GM23338 (cell line): ENCODE data around the gene CAPG. TPM values are rescaled to one million over a fixed set of nuclear protein-coding genes. Genes with fewer than 3 reads are reported as not detected.

Source experiments
- ATAC-seq: fragments of 200-7000 bp; cut with Tn5 transposase; 3 replicates; pipeline ENCODE4 v1.9.1; 2020
- DNase-seq: peaks from one replicate; pipeline ENCODE4 v3.0.0-alpha.2; 2015; ENCODE audit warnings: low spot score
- H2AFZ ChIP-seq: fragments of 200-600 bp; sonication (generic); 2 replicates; pipeline ENCODE4 v1.8.0; 2016; ENCODE audit warnings: antibody characterized with exemption, mild to moderate bottlenecking, moderate library complexity
- H3F3A ChIP-seq: fragments of 200-600 bp; sonication (generic); replicated peaks from 2 replicates; pipeline ENCODE4 v1.8.0; 2017; ENCODE audit warnings: antibody characterized with exemption, mixed run types, low read depth
- H3K27ac ChIP-seq: fragments of 200-600 bp; sonication (generic); 2 replicates; pipeline ENCODE4 v1.6.1; 2016; ENCODE audit warnings: low read depth
- H3K27me3 ChIP-seq: fragments of 200-600 bp; sonication (generic); 2 replicates; pipeline ENCODE4 v1.8.0; 2016; ENCODE audit warnings: mild to moderate bottlenecking, mixed run types, moderate library complexity; ENCODE audit not compliant: insufficient read depth
- H3K36me3 ChIP-seq: fragments of 200-600 bp; sonication (generic); 2 replicates; pipeline ENCODE4 v1.8.0; 2016; ENCODE audit warnings: mild to moderate bottlenecking; ENCODE audit not compliant: insufficient read depth
- H3K4me1 ChIP-seq: fragments of 200-600 bp; sonication (generic); 2 replicates; pipeline ENCODE4 v1.8.0; 2016; ENCODE audit warnings: mild to moderate bottlenecking, moderate library complexity; ENCODE audit not compliant: insufficient read depth
- H3K4me2 ChIP-seq: fragments of 200-600 bp; sonication (generic); 2 replicates; pipeline ENCODE4 v1.7.1; 2017; ENCODE audit warnings: mixed run types
- H3K4me3 ChIP-seq: fragments of 200-600 bp; sonication (generic); 2 replicates; pipeline ENCODE4 v1.6.1; 2016; ENCODE audit warnings: mixed run types
- H3K79me2 ChIP-seq: fragments of 200-600 bp; sonication (generic); replicated peaks from 2 replicates; pipeline ENCODE4 v1.8.0; 2017; ENCODE audit warnings: mild to moderate bottlenecking; ENCODE audit not compliant: insufficient read depth
- H3K9me2 ChIP-seq: fragments of 200-600 bp; sonication (generic); 2 replicates; pipeline ENCODE4 v1.8.0; 2017; ENCODE audit not compliant: insufficient read depth
- H4K20me1 ChIP-seq: fragments of 200-600 bp; sonication (generic); replicated peaks from 2 replicates; pipeline ENCODE4 v1.8.0; 2017; ENCODE audit warnings: mild to moderate bottlenecking; ENCODE audit not compliant: insufficient read depth
- H3K27ac Mint-ChIP-seq: 2 replicates; pipeline ENCODE4 v1.8.0; 2020; ENCODE audit warnings: inconsistent platforms, mild to moderate bottlenecking, moderate library complexity, mixed read lengths
- H3K27me3 Mint-ChIP-seq: 3 replicates; pipeline ENCODE4 v1.8.0; 2022; ENCODE audit warnings: low read depth, mild to moderate bottlenecking, moderate library complexity, mixed read lengths, inconsistent platforms; ENCODE audit not compliant: insufficient read depth, poor library complexity
- H3K36me3 Mint-ChIP-seq: 3 replicates; pipeline ENCODE4 v1.8.0; 2021; ENCODE audit warnings: low read depth, mild to moderate bottlenecking, inconsistent platforms, moderate library complexity, mixed read lengths
- H3K4me1 Mint-ChIP-seq: 3 replicates; pipeline ENCODE4 v1.8.0; 2020; ENCODE audit warnings: mild to moderate bottlenecking, inconsistent platforms, mixed read lengths
- H3K4me3 Mint-ChIP-seq: 3 replicates; pipeline ENCODE4 v1.8.0; 2021; ENCODE audit warnings: moderate library complexity, mild to moderate bottlenecking, inconsistent platforms, mixed read lengths
- H3K9me3 Mint-ChIP-seq: 3 replicates; pipeline ENCODE4 v1.8.0; 2020; ENCODE audit warnings: moderate library complexity, mild to moderate bottlenecking, inconsistent platforms, mixed read lengths
- ETS1 ChIP-seq: IDR thresholded peaks from 2 replicates; pipeline ENCODE4 v1.6.1; 2016; ENCODE audit warnings: antibody characterized with exemption
- EZH2 ChIP-seq: fragments of 200-600 bp; sonication (generic); IDR thresholded peaks from one replicate; pipeline ENCODE4 v1.8.0; 2017; ENCODE audit warnings: antibody characterized with exemption, mild to moderate bottlenecking, low read depth; ENCODE audit not compliant: unreplicated experiment
- EZH2phosphoT487 ChIP-seq: fragments of 200-600 bp; sonication (generic); IDR thresholded peaks from one replicate; pipeline ENCODE4 v1.8.1; 2018; ENCODE audit warnings: antibody characterized with exemption; ENCODE audit not compliant: unreplicated experiment
- NANOG ChIP-seq: IDR thresholded peaks from 2 replicates; pipeline ENCODE4 v1.6.1; 2016; ENCODE audit warnings: antibody characterized with exemption, borderline replicate concordance
- POLR2AphosphoS5 ChIP-seq: IDR thresholded peaks from 2 replicates; pipeline ENCODE4 v1.6.1; 2016; ENCODE audit warnings: antibody characterized with exemption, low read depth
- REST ChIP-seq: IDR thresholded peaks from one replicate; pipeline ENCODE4 v1.6.1; 2018; ENCODE audit warnings: antibody characterized with exemption; ENCODE audit not compliant: unreplicated experiment
- STAT1 ChIP-seq: IDR thresholded peaks from one replicate; pipeline ENCODE4 v1.6.1; 2016; ENCODE audit warnings: antibody characterized with exemption; ENCODE audit not compliant: unreplicated experiment
- ZNF114 ChIP-seq: fragments of 250-450 bp; sonication (Bioruptor Pico); IDR thresholded peaks from 2 replicates; pipeline ENCODE4 v1.5.0; 2020; ENCODE audit warnings: mild to moderate bottlenecking, moderate library complexity
- ZNF331 ChIP-seq: fragments of 250-450 bp; sonication (Bioruptor Pico); IDR thresholded peaks from 2 replicates; pipeline ENCODE4 v1.5.0; 2020; ENCODE audit warnings: low read depth, mild to moderate bottlenecking, moderate library complexity
- polyA plus RNA-seq: library from polyadenylated mRNA; unstranded; fragments of >200 nt; fragmentation: Nextera tagmentation; extraction: Ambion mirVana; gene quantifications from 2 replicates; pipeline ENCODE4 v1.2.1, GENCODE V29; 2016
- total RNA-seq: library from RNA; depleted of rRNA; stranded (reverse); fragments of >200 nt; shearing (Covaris generic); gene quantifications from 2 replicates; pipeline ENCODE4 v1.2.3, GENCODE V29; 2014
- TF ChIP-seq, protein P1 (sequence below): fragments of 250-450 bp; sonication (Bioruptor Pico); IDR thresholded peaks from 2 replicates; pipeline ENCODE4 v1.5.0; 2020; ENCODE audit warnings: mild to moderate bottlenecking, moderate library complexity

CAPG gene
- total and polyA plus RNA-seq, 2 experiments from 2014 or later, result 88.7 to 104 TPM

GRCh38 chr2:85355073-85355410 lies 55.1 kb downstream of the CAPG start:
- ATAC-seq, result no peak; the same call in 2 of the 3 replicates
- H3K36me3 Mint-ChIP-seq, result peaks cover 8% of the 10 kb centered on the region
- no peak overlapping the region for H3K27ac ChIP-seq

DNA sequence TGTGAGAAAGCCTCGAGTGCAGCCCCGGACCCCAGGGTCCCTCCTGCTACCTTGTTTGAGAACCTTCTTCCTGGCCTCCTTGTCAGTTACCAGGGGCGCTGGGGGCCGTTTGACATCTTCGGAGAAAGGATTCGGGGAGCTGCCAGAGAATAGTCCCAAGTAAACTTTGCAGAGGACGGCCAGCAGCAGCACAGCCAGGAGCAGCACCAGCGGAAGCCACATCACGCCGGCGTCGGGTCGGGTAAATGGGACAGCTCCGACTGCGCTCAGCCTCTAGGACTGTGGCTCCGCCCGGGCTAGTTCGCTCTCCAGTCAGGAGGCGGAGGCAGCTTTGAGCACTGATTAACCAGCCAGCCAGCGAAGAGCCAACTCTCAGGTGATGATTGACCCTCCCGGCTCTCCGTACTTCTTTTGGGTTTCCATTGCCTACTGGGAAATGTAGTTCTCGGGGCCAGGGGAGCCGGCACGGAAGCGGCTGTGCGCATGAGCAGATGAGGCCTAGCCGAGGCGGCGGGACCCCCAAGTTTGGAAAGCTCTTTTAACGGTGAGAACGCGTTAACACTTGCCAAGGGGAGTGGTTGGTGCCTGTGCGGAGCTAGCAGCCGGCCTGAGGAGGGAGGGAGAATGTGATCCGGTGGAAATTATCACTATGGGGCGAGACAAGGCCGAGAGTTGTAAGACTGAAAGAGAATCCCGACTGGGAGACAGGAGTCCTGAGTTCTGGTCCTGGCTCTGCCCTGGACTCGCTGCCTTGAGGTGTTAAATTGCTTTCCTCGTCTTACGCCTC lies 55.7 kb downstream of the CAPG start, which contains the start of the genes ELMOD3 and RETSAT:
TSS of gene ELMOD3 (plus strand) at position 484 of the 787 bp plus-strand sequence. CDS start 2,430 bp downstream, outside the sequence.
TSS of gene RETSAT (minus strand) at position 243 of the 787 bp plus-strand sequence. CDS start at position 222, 21 bp downstream.
- no peaks in the 10 kb centered on the region for H3K79me2 ChIP-seq
- Mint-ChIP-seq H3K36me3 (peaks cover 14% of the 10 kb centered on the region), H3K4me3 (peak within 1 kb of the TSS; percentile 97), H3K27me3 (peaks cover 6% of the 10 kb centered on the region), H3K4me1 (peaks cover 15% of the 10 kb centered on the region), H3K27ac (peak within 1 kb of the TSS; percentile 91), H3K9me3 (no peaks in the 10 kb centered on the region)
- TF ChIP-seq REST, result peak; percentile 24
- peak; percentile 95 for TF ChIP-seq ETS1
- TF ChIP-seq ZNF114 (CRISPR knock-in tag), result no peak
- no peak for TF ChIP-seq NANOG
- no peak for TF ChIP-seq EZH2
- TF ChIP-seq, protein P1, sequence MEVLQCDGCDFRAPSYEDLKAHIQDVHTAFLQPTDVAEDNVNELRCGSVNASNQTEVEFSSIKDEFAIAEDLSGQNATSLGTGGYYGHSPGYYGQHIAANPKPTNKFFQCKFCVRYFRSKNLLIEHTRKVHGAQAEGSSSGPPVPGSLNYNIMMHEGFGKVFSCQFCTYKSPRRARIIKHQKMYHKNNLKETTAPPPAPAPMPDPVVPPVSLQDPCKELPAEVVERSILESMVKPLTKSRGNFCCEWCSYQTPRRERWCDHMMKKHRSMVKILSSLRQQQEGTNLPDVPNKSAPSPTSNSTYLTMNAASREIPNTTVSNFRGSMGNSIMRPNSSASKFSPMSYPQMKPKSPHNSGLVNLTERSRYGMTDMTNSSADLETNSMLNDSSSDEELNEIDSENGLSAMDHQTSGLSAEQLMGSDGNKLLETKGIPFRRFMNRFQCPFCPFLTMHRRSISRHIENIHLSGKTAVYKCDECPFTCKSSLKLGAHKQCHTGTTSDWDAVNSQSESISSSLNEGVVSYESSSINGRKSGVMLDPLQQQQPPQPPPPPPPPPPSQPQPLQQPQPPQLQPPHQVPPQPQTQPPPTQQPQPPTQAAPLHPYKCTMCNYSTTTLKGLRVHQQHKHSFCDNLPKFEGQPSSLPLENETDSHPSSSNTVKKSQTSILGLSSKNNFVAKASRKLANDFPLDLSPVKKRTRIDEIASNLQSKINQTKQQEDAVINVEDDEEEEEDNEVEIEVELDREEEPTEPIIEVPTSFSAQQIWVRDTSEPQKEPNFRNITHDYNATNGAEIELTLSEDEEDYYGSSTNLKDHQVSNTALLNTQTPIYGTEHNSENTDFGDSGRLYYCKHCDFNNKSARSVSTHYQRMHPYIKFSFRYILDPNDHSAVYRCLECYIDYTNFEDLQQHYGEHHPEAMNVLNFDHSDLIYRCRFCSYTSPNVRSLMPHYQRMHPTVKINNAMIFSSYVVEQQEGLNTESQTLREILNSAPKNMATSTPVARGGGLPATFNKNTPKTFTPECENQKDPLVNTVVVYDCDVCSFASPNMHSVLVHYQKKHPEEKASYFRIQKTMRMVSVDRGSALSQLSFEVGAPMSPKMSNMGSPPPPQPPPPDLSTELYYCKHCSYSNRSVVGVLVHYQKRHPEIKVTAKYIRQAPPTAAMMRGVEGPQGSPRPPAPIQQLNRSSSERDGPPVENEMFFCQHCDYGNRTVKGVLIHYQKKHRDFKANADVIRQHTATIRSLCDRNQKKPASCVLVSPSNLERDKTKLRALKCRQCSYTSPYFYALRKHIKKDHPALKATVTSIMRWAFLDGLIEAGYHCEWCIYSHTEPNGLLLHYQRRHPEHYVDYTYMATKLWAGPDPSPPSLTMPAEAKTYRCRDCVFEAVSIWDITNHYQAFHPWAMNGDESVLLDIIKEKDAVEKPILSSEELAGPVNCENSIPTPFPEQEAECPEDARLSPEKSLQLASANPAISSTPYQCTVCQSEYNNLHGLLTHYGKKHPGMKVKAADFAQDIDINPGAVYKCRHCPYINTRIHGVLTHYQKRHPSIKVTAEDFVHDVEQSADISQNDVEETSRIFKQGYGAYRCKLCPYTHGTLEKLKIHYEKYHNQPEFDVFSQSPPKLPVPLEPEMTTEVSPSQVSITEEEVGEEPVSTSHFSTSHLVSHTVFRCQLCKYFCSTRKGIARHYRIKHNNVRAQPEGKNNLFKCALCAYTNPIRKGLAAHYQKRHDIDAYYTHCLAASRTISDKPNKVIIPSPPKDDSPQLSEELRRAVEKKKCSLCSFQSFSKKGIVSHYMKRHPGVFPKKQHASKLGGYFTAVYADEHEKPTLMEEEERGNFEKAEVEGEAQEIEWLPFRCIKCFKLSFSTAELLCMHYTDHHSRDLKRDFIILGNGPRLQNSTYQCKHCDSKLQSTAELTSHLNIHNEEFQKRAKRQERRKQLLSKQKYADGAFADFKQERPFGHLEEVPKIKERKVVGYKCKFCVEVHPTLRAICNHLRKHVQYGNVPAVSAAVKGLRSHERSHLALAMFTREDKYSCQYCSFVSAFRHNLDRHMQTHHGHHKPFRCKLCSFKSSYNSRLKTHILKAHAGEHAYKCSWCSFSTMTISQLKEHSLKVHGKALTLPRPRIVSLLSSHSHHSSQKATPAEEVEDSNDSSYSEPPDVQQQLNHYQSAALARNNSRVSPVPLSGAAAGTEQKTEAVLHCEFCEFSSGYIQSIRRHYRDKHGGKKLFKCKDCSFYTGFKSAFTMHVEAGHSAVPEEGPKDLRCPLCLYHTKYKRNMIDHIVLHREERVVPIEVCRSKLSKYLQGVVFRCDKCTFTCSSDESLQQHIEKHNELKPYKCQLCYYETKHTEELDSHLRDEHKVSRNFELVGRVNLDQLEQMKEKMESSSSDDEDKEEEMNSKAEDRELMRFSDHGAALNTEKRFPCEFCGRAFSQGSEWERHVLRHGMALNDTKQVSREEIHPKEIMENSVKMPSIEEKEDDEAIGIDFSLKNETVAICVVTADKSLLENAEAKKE (CRISPR knock-in tag), result no peak
- peak; percentile 93 for TF ChIP-seq POLR2AphosphoS5
- no peaks in the 10 kb centered on the region for H3K36me3 ChIP-seq
- no peaks in the 10 kb centered on the region for H3K27me3 ChIP-seq
- peak within 1 kb of the TSS; percentile 90 for H3K4me2 ChIP-seq
- no peak within 1 kb of the TSS for H3K27ac ChIP-seq
- peak within 1 kb of the TSS; percentile 78 for H3K4me3 ChIP-seq
- no peaks in the 10 kb centered on the region for H3F3A ChIP-seq
- peak within 1 kb of the TSS; percentile 92 for H2AFZ ChIP-seq
- H3K9me2 ChIP-seq, result no peaks in the 10 kb centered on the region
- peak; percentile 98 for ATAC-seq
- H4K20me1 ChIP-seq, result no peaks in the 10 kb centered on the region; the same call in none of the 2 replicates
- peak; percentile 100 for DNase-seq
- H3K4me1 ChIP-seq, result peaks cover 15% of the 10 kb centered on the region

More at GRCh38 chr2:85355073-85355410, 55.1 kb downstream of the CAPG start:
- Mint-ChIP-seq H3K4me3 (peak overlapping the region; percentile 97), H3K27ac (peak overlapping the region; percentile 91), H3K9me3 (no peaks in the 10 kb centered on the region), H3K27me3 (peaks cover 6% of the 10 kb centered on the region), H3K4me1 (peaks cover 15% of the 10 kb centered on the region)
- Histone ChIP-seq H3K9me2 (no peaks in the 10 kb centered on the region), H3F3A (no peaks in the 10 kb centered on the region), H4K20me1 (no peaks in the 10 kb centered on the region; the same call in none of the 2 replicates), H2AFZ (peak overlapping the region; percentile 77), H3K79me2 (no peaks in the 10 kb centered on the region), H3K36me3 (no peaks in the 10 kb centered on the region), H3K4me2 (peak overlapping the region; percentile 90), H3K4me3 (peak overlapping the region; percentile 78), H3K27me3 (no peaks in the 10 kb centered on the region), H3K4me1 (peaks cover 15% of the 10 kb centered on the region)
- TF ChIP-seq STAT1 (no peak), EZH2phosphoT487 (no peak), POLR2AphosphoS5 (no peak), ZNF331 (no peak)
- DNase-seq, result no peak
